ENCODE data around the gene HGF. TPM values are rescaled to one million over a fixed set of nuclear protein-coding genes. Genes with fewer than 3 reads are reported as not detected.

HGF gene
- total and polyA plus RNA-seq, 10 of the 15 experiments (the other 5 are each of a cell fraction or from before 2014, with no cell fraction given): 0.10 to 1.7 (median 0.99) TPM

- Histone ChIP-seq H3K4me3 (no peak overlapping the region), H3K4me2 (ENCODE audit: control insufficient read depth, insufficient read depth) (no peak overlapping the region), H3K9ac (ENCODE audit: control insufficient read depth, insufficient read depth, low read length) (no peak overlapping the region), H3K79me2 (ENCODE audit: control insufficient read depth, insufficient read depth, low read length) (no peaks in the 10 kb centered on the region), H3K4me1 (ENCODE audit: control insufficient read depth, insufficient read depth, low read length) (no peaks in the 10 kb centered on the region), H3K36me3 (ENCODE audit: control insufficient read depth in 2 of 2, insufficient read depth in 2 of 2, low read length in 1 of 2) (no peaks in the 10 kb centered on the region), H3K9me3 (replicated peaks; ENCODE audit: control insufficient read depth, insufficient read depth, low read length) (no peaks in the 10 kb centered on the region), H2AFZ (ENCODE audit: control insufficient read depth, low read depth, low read length) (no peak overlapping the region), H4K20me1 (ENCODE audit: control insufficient read depth, insufficient read depth) (no peaks in the 10 kb centered on the region), H3K27me3 (replicated peaks in 1 of 2; ENCODE audit: control insufficient read depth in 2 of 2, insufficient read depth in 2 of 2, low read length in 1 of 2) (no peaks in the 10 kb centered on the region), H3K27ac (ENCODE audit: control insufficient read depth, insufficient read depth) (no peak overlapping the region)
- RAD21 ChIA-PET (ENCODE audit: unreplicated experiment): no interaction called here
- CTCF ChIA-PET: no interaction called here
- POLR2A ChIA-PET: interaction anchor here (0.6 kb wide), 1 partner anchor 74 kb away, joined by 4 read pairs; no protein-coding TSS in a partner anchor
- in situ Hi-C loops (cut with MboI): no loop called here
- no peak for DNase-seq (ENCODE audit: low read depth, low spot score)
- peak; percentile 67 for ATAC-seq
- no peak for TF ChIP-seq ZNF207 (IDR thresholded peaks at IDR 0.05; ENCODE audit: borderline replicate concordance)
- peak; percentile 33; the same call in 1 of the 2 replicates for TF ChIP-seq RUNX3 (IDR thresholded peaks at IDR 0.05; ENCODE audit: low read length)
- TF ChIP-seq, protein P1, sequence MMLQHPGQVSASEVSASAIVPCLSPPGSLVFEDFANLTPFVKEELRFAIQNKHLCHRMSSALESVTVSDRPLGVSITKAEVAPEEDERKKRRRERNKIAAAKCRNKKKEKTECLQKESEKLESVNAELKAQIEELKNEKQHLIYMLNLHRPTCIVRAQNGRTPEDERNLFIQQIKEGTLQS (IDR thresholded peaks at IDR 0.05; ENCODE audit: borderline replicate concordance, extremely low read depth, low read depth, low read length): no peak
- BruUV-seq (replicated peaks): no TSS peak
- SMC1A ChIA-PET (ENCODE audit: uncharacterized antibody, unreplicated experiment): interaction anchor here (1.1 to 1.3 kb wide), 3 partner anchors 28 to 245 kb away, joined by 3 to 4 read pairs (median 3); no protein-coding TSS in a partner anchor
- no peak for FAIRE-seq
- intact Hi-C loops (cut with micrococcal nuclease; ENCODE audit: unreplicated experiment): no loop called here
Measured at GRCh38 chr7:81744389-81744788, 25.5 kb downstream of the HGF start.

GRCh38 chr7:81743665-81744064 is 26.2 kb downstream of the HGF start:
- Histone ChIP-seq H3K4me2 (ENCODE audit: control insufficient read depth, insufficient read depth) (no peak overlapping the region), H2AFZ (ENCODE audit: control insufficient read depth, low read depth, low read length) (no peak overlapping the region), H3K4me1 (ENCODE audit: control insufficient read depth, insufficient read depth, low read length) (no peaks in the 10 kb centered on the region), H3K27ac (ENCODE audit: control insufficient read depth, insufficient read depth) (no peak overlapping the region), H3K27me3 (replicated peaks in 1 of 2; ENCODE audit: control insufficient read depth in 2 of 2, insufficient read depth in 2 of 2, low read length in 1 of 2) (no peaks in the 10 kb centered on the region), H3K9ac (ENCODE audit: control insufficient read depth, insufficient read depth, low read length) (no peak overlapping the region), H4K20me1 (ENCODE audit: control insufficient read depth, insufficient read depth) (no peaks in the 10 kb centered on the region), H3K4me3 (no peak overlapping the region), H3K36me3 (ENCODE audit: control insufficient read depth in 2 of 2, insufficient read depth in 2 of 2, low read length in 1 of 2) (no peaks in the 10 kb centered on the region), H3K9me3 (replicated peaks; ENCODE audit: control insufficient read depth, insufficient read depth, low read length) (no peaks in the 10 kb centered on the region), H3K79me2 (ENCODE audit: control insufficient read depth, insufficient read depth, low read length) (no peaks in the 10 kb centered on the region)
- WGBS (ENCODE audit: insufficient coverage, insufficient replicate concordance, low lambda C conversion rate, missing lambda C conversion rate): 25% methylated on average over 4 of the region's 4 CpGs
- ChIA-PET RAD21 (ENCODE audit: unreplicated experiment) (no interaction called here), SMC1A (ENCODE audit: uncharacterized antibody, unreplicated experiment) (interaction anchor here (1.1 to 1.3 kb wide), 3 partner anchors 27 to 244 kb away, joined by 3 to 4 read pairs (median 3); no protein-coding TSS in a partner anchor), CTCF (interaction anchor here (0.7 kb wide), 1 partner anchor 573 kb away, joined by 3 read pairs; no protein-coding TSS in a partner anchor), POLR2A (no interaction called here)
- DNase-seq (ENCODE audit: low read depth, low spot score): no peak
- no peak for FAIRE-seq
- TF ChIP-seq EED (IDR thresholded peaks at IDR 0.05; ENCODE audit: low read depth) (peak; percentile 28; the same call in 1 of the 2 replicates), NR2F1 (conservative IDR thresholded peaks at IDR 0.05) (peak; percentile 62; the same call in 1 of the 2 replicates), KDM1A (IDR thresholded peaks at IDR 0.05; ENCODE audit: borderline replicate concordance) (no peak)
- peak; percentile 75 for ATAC-seq
- BruUV-seq (replicated peaks): no TSS peak
- intact Hi-C loops (cut with micrococcal nuclease; ENCODE audit: unreplicated experiment) (no loop called here), in situ Hi-C loops (cut with MboI) (no loop called here)

Data from GM12878 (cell line).